Smooth muscle cell (in vitro differentiated cells): ENCODE data around the gene HNRNPM. TPM values are rescaled to one million over a fixed set of nuclear protein-coding genes. Genes with fewer than 3 reads are reported as not detected.

Experiments used
- DNase-seq: peaks from one replicate; lab custom pipeline; 2025; ENCODE audit not compliant: unreplicated experiment; lab: John Stamatoyannopoulos, UW
- H2AFZ ChIP-seq: fragments of 200-600 bp; sonication (generic); 2 replicates; pipeline ENCODE4 v1.6.0; 2016; ENCODE audit warnings: antibody characterized with exemption, low read depth, mild to moderate bottlenecking
- H3F3A ChIP-seq: fragments of 200-600 bp; sonication (generic); 2 replicates; pipeline ENCODE4 v1.6.0; 2017; ENCODE audit warnings: antibody characterized with exemption, low read depth
- H3K27ac ChIP-seq: fragments of 200-600 bp; sonication (generic); 2 replicates; pipeline ENCODE4 v1.5.1; 2016; ENCODE audit warnings: low read depth, mild to moderate bottlenecking
- H3K27me3 ChIP-seq: fragments of 200-600 bp; sonication (generic); 2 replicates; pipeline ENCODE4 v1.6.1; 2016; ENCODE audit warnings: low read depth, mild to moderate bottlenecking
- H3K36me3 ChIP-seq: fragments of 200-600 bp; sonication (generic); 2 replicates; pipeline ENCODE4 v1.5.1; 2016; ENCODE audit warnings: low read depth
- H3K4me1 ChIP-seq: fragments of 200-600 bp; sonication (generic); 2 replicates; pipeline ENCODE4 v1.5.1; 2016; ENCODE audit warnings: low read depth
- H3K4me2 ChIP-seq: fragments of 200-600 bp; sonication (generic); 2 replicates; pipeline ENCODE4 v1.6.0; 2016; ENCODE audit warnings: mild to moderate bottlenecking
- H3K4me3 ChIP-seq: fragments of 200-600 bp; sonication (generic); 2 replicates; pipeline ENCODE4 v1.5.1; 2016; ENCODE audit warnings: mild to moderate bottlenecking
- H3K79me2 ChIP-seq: fragments of 200-600 bp; sonication (generic); 2 replicates; pipeline ENCODE4 v1.6.0; 2016; ENCODE audit warnings: low read depth, mild to moderate bottlenecking
- H3K9ac ChIP-seq: fragments of 200-600 bp; sonication (generic); 2 replicates; pipeline ENCODE4 v1.6.0; 2016; ENCODE audit warnings: low read depth
- H3K9me3 ChIP-seq: fragments of 200-600 bp; sonication (generic); replicated peaks from 2 replicates; pipeline ENCODE4 v1.5.1; 2016; ENCODE audit warnings: low read depth
- H4K20me1 ChIP-seq: fragments of 200-600 bp; sonication (generic); 2 replicates; pipeline ENCODE4 v1.6.0; 2016; ENCODE audit warnings: low read depth
- CTCF ChIP-seq: fragments of 200-600 bp; sonication (generic); IDR thresholded peaks from 2 replicates; pipeline ENCODE4 v1.5.1; 2017; ENCODE audit warnings: borderline replicate concordance, mild to moderate bottlenecking, antibody characterized with exemption; ENCODE audit not compliant: insufficient read depth, poor library complexity, severe bottlenecking
- WGBS: methylation state at CpG from one replicate; pipeline ENCODE4 v1.1.7; 2016; ENCODE audit warnings: low lambda C conversion rate; 5-methylcytosine and 5-hydroxymethylcytosine counted together
- polyA plus RNA-seq: library from polyadenylated mRNA; unstranded; fragments of >200 nt; fragmentation: Nextera tagmentation; extraction: Ambion mirVana; gene quantifications from 2 replicates; pipeline ENCODE4 v1.2.1, GENCODE V29; 2016
- total RNA-seq: library from RNA; depleted of rRNA; stranded (reverse); fragments of >200 nt; gene quantifications from 2 replicates; pipeline ENCODE4 v1.2.3, GENCODE V29; 2014

The HNRNPM gene
- total and polyA plus RNA-seq, 2 experiments from 2014 or later = 44.3 to 143 TPM

- Histone ChIP-seq H3K79me2 (peaks cover 86% of the 10 kb centered on the region), H3K36me3 (peaks cover 9% of the 10 kb centered on the region), H3K4me2 (no peak overlapping the region), H3K27ac (no peak overlapping the region), H3F3A (peaks cover 29% of the 10 kb centered on the region), H3K27me3 (no peaks in the 10 kb centered on the region), H3K4me3 (no peak overlapping the region), H2AFZ (no peak overlapping the region), H3K9ac (no peak overlapping the region), H3K9me3 (no peaks in the 10 kb centered on the region), H4K20me1 (peaks cover 95% of the 10 kb centered on the region), H3K4me1 (peaks cover 26% of the 10 kb centered on the region)
- TF ChIP-seq CTCF = no peak
- no peak for DNase-seq
- WGBS = 96% methylated on average over 14 of the region's 14 CpGs
These were observed 17.1 kb downstream of the HNRNPM start for GRCh38 chr19:8461891-8462290.

GRCh38 chr19:8462571-8462970 lies 17.8 kb downstream of the HNRNPM start:
- Histone ChIP-seq H3F3A (peaks cover 35% of the 10 kb centered on the region), H3K36me3 (peaks cover 9% of the 10 kb centered on the region), H3K4me1 (peaks cover 26% of the 10 kb centered on the region), H3K9ac (no peak overlapping the region), H3K4me3 (no peak overlapping the region), H3K4me2 (no peak overlapping the region), H3K27me3 (no peaks in the 10 kb centered on the region), H3K9me3 (no peaks in the 10 kb centered on the region), H4K20me1 (peaks cover 95% of the 10 kb centered on the region), H2AFZ (no peak overlapping the region), H3K27ac (peak overlapping the region; percentile 20), H3K79me2 (peaks cover 85% of the 10 kb centered on the region)
- 90% methylated on average over 5 of the region's 5 CpGs for WGBS
- TF ChIP-seq CTCF = no peak
- DNase-seq = no peak

- no peak for TF ChIP-seq CTCF
- Histone ChIP-seq H3K27me3 (no peaks in the 10 kb centered on the region), H4K20me1 (peaks cover 95% of the 10 kb centered on the region)
These were observed 18.6 kb downstream of the HNRNPM start for GRCh38 chr19:8463365-8463764.

GRCh38 chr19:8466018-8466417 lies 21.2 kb downstream of the HNRNPM start:
- Histone ChIP-seq H3K9ac (no peak overlapping the region), H3F3A (peaks cover 16% of the 10 kb centered on the region), H3K4me1 (no peaks in the 10 kb centered on the region), H2AFZ (no peak overlapping the region), H3K27me3 (no peaks in the 10 kb centered on the region), H4K20me1 (peaks cover 95% of the 10 kb centered on the region), H3K4me3 (no peak overlapping the region), H3K36me3 (peaks cover 17% of the 10 kb centered on the region), H3K9me3 (no peaks in the 10 kb centered on the region), H3K4me2 (peak overlapping the region; percentile 54), H3K79me2 (peaks cover 84% of the 10 kb centered on the region), H3K27ac (peak overlapping the region; percentile 68)
- TF ChIP-seq CTCF = no peak
- WGBS = 27% methylated on average over 4 of the region's 4 CpGs
- DNase-seq = no peak

More at GRCh38 chr19:8463365-8463764, 18.6 kb downstream of the HNRNPM start:
- Histone ChIP-seq H3K79me2 (peaks cover 85% of the 10 kb centered on the region), H3K27ac (peak overlapping the region; percentile 20), H3F3A (peaks cover 32% of the 10 kb centered on the region), H2AFZ (no peak overlapping the region), H3K4me2 (no peak overlapping the region), H3K36me3 (peaks cover 12% of the 10 kb centered on the region), H3K9me3 (no peaks in the 10 kb centered on the region), H3K9ac (no peak overlapping the region), H3K4me3 (no peak overlapping the region), H3K4me1 (peaks cover 22% of the 10 kb centered on the region)
- 91% methylated on average over 8 of the region's 8 CpGs for WGBS
- DNase-seq = no peak
